ENCODE data around the gene MED7.

Gene MED7

GRCh38 chr5:157100140-157100679 lies 42.5 kb downstream of the MED7 start:
- no peak for DNase-seq

GRCh38 chr5:157088342-157088990 lies 54.2 kb downstream of the MED7 start:
- DNase-seq = no peak

All from GOT3 (cell line).